ENCODE results near the gene NUCKS1. TPM values are rescaled to one million over a fixed set of nuclear protein-coding genes. Genes with fewer than 3 reads are reported as not detected.

NUCKS1 gene
- total RNA-seq, 4 donors from 2014 or later, result 130 to 180 (median 138) TPM

GRCh38 chr1:205783904-205784303 is 33.9 kb upstream of the NUCKS1 start:
- ATAC-seq, result peak; percentile 81
- no peaks in the 10 kb centered on the region for H3K27me3 ChIP-seq
- H3K4me1 ChIP-seq, result peaks cover 0 to 23% (median 0%) of the 10 kb centered on the region in 3 donors
- no peaks in the 10 kb centered on the region for H3K9me3 ChIP-seq
- no peaks in the 10 kb centered on the region for H3K36me3 ChIP-seq
- peak overlapping the region; percentile 59 to 81 (median 80) for H3K27ac ChIP-seq
- no peak for TF ChIP-seq EP300 (IDR thresholded peaks at IDR 0.05)
- no peak for TF ChIP-seq POLR2AphosphoS5 (IDR thresholded peaks at IDR 0.05)
- TF ChIP-seq POLR2A (IDR thresholded peaks at IDR 0.05), result no peak
- TF ChIP-seq CTCF (IDR thresholded peaks at IDR 0.05), result no peak
- 57 to 67% methylated on average over 2 of the region's 4 CpGs for WGBS, 2 donors (ENCODE audit: low coverage in 1 of 2)
- H3K4me3 ChIP-seq, result no peak overlapping the region

- H3K27ac ChIP-seq, result peak overlapping the region; percentile 59 to 81 (median 80)
- no peak for TF ChIP-seq CTCF (IDR thresholded peaks at IDR 0.05)
- TF ChIP-seq POLR2A (IDR thresholded peaks at IDR 0.05), result no peak
- TF ChIP-seq POLR2AphosphoS5 (IDR thresholded peaks at IDR 0.05), result no peak
- no peak for TF ChIP-seq EP300 (IDR thresholded peaks at IDR 0.05)
- H3K27me3 ChIP-seq, result no peaks in the 10 kb centered on the region
- no peaks in the 10 kb centered on the region for H3K36me3 ChIP-seq
- no peaks in the 10 kb centered on the region for H3K9me3 ChIP-seq
- no peak for ATAC-seq
- H3K4me1 ChIP-seq, result peaks cover 0 to 23% (median 0%) of the 10 kb centered on the region in 3 donors
- no peak overlapping the region for H3K4me3 ChIP-seq
Observed at GRCh38 chr1:205783433-205783795, 33.4 kb upstream of the NUCKS1 start.

GRCh38 chr1:205782627-205783432 is 32.8 kb upstream of the NUCKS1 start:
- no peak for ATAC-seq
- WGBS, 2 donors (ENCODE audit: low coverage in 1 of 2), result 80 to 83% methylated on average over 1 to 3 of the region's 4 CpGs
- H3K9me3 ChIP-seq, result no peaks in the 10 kb centered on the region
- peaks cover 0 to 23% (median 0%) of the 10 kb centered on the region in 3 donors for H3K4me1 ChIP-seq
- H3K36me3 ChIP-seq, result no peaks in the 10 kb centered on the region
- no peaks in the 10 kb centered on the region for H3K27me3 ChIP-seq
- no peak overlapping the region for H3K4me3 ChIP-seq
- peak overlapping the region; percentile 59 to 81 (median 80) for H3K27ac ChIP-seq
- no peak for TF ChIP-seq POLR2AphosphoS5 (IDR thresholded peaks at IDR 0.05)
- TF ChIP-seq CTCF (IDR thresholded peaks at IDR 0.05), result no peak
- no peak for TF ChIP-seq POLR2A (IDR thresholded peaks at IDR 0.05)
- no peak for TF ChIP-seq EP300 (IDR thresholded peaks at IDR 0.05)

GRCh38 chr1:205780335-205780734 is 30.4 kb upstream of the NUCKS1 start:
- 40 to 77% methylated on average over 1 to 3 of the region's 5 CpGs for WGBS, 2 donors (ENCODE audit: low coverage in 1 of 2)
- peaks cover 0 to 30% (median 0%) of the 10 kb centered on the region in 3 donors for H3K4me1 ChIP-seq
- no peak overlapping the region for H3K27ac ChIP-seq
- H3K36me3 ChIP-seq, result no peaks in the 10 kb centered on the region
- ATAC-seq, result no peak
- H3K27me3 ChIP-seq, result no peaks in the 10 kb centered on the region
- H3K9me3 ChIP-seq, result no peaks in the 10 kb centered on the region
- no peak for TF ChIP-seq POLR2AphosphoS5 (IDR thresholded peaks at IDR 0.05)
- no peak for TF ChIP-seq EP300 (IDR thresholded peaks at IDR 0.05)
- no peak for TF ChIP-seq CTCF (IDR thresholded peaks at IDR 0.05)
- H3K4me3 ChIP-seq, result no peak overlapping the region

- Histone ChIP-seq H3K4me3 (no peak overlapping the region), H3K4me1 (peaks cover 0 to 30% (median 5%) of the 10 kb centered on the region in 3 donors), H3K27me3 (no peaks in the 10 kb centered on the region), H3K36me3 (no peaks in the 10 kb centered on the region), H3K27ac (no peak overlapping the region), H3K9me3 (no peaks in the 10 kb centered on the region)
- 93 to 100% methylated on average over 2 of the region's 2 CpGs for WGBS, 2 donors (ENCODE audit: low coverage in 1 of 2)
- ATAC-seq, result no peak
- TF ChIP-seq POLR2AphosphoS5 (IDR thresholded peaks at IDR 0.05) (no peak), EP300 (IDR thresholded peaks at IDR 0.05) (no peak), CTCF (IDR thresholded peaks at IDR 0.05) (no peak), POLR2A (IDR thresholded peaks at IDR 0.05) (no peak)
Observed at GRCh38 chr1:205777994-205778393, 28.0 kb upstream of the NUCKS1 start.
